ENCODE results near the gene TTC33. TPM values are rescaled to one million over a fixed set of nuclear protein-coding genes. Genes with fewer than 3 reads are reported as not detected.

Gene TTC33
- total RNA-seq, 4 donors from 2014 or later, result 11.7 to 22.0 (median 17.7) TPM

GRCh38 chr5:40475561-40475960 is 280.2 kb downstream of the TTC33 start:
- no peak for TF ChIP-seq CTCF (IDR thresholded peaks at IDR 0.05; ENCODE audit: low read depth)

- TF ChIP-seq CTCF (IDR thresholded peaks at IDR 0.05; ENCODE audit: low read depth), result no peak
Measured at GRCh38 chr5:40474250-40474649, 281.5 kb downstream of the TTC33 start.

GRCh38 chr5:40465416-40465815 is 290.3 kb downstream of the TTC33 start:
- TF ChIP-seq CTCF (IDR thresholded peaks at IDR 0.05; ENCODE audit: low read depth), result no peak

- TF ChIP-seq CTCF (IDR thresholded peaks at IDR 0.05; ENCODE audit: low read depth), result no peak
Measured at GRCh38 chr5:40464511-40464910, 291.2 kb downstream of the TTC33 start.

Small RNA genes within 50 kb of the gene (small RNA-seq; reads per million reads assigned to genes)
- not detected for gene RF00092
- not detected for gene RF00191

Other genes with a start within 250 kb of the TTC33 start
- gene PTGER4, start 76.0 kb downstream of the TTC33 start, total RNA-seq, result 10 to 100 TPM; 14.0 to 32.6 (median 20.5) TPM
- gene PRKAA1, start 42.4 kb upstream of the TTC33 start, total RNA-seq, result 100 to 1,000 TPM in 1 of 4 donors, 10 to 100 TPM in 3; 75.2 to 108 (median 91.0) TPM
- gene RPL37, start 79.3 kb upstream of the TTC33 start, total RNA-seq, result 100 to 1,000 TPM in 3 of 4 donors, 10 to 100 TPM in 1; 70.5 to 243 (median 152) TPM
- gene CARD6, start 85.4 kb upstream of the TTC33 start, total RNA-seq, result 10 to 100 TPM; 19.2 to 40.3 (median 31.0) TPM
- gene C7, start 153.5 kb upstream of the TTC33 start, total RNA-seq, result 100 to 1,000 TPM in 2 of 4 donors, 10 to 100 TPM in 2; 72.4 to 311 (median 113) TPM

Data from subcutaneous adipose tissue (tissue), 4 donors.